Activated CD8-positive, alpha-beta T cell treated with anti-CD3 and anti-CD28 coated beads for 36 hours (primary cell): Measurements from ENCODE around the gene CD9. TPM values are rescaled to one million over a fixed set of nuclear protein-coding genes. Genes with fewer than 3 reads are reported as not detected.
A peak's percentile ranks its signal among the peaks of the same experiment; 100 is the strongest.

Source experiments
- ATAC-seq: fragments of 200-7000 bp; cut with Tn5 transposase; one replicate; pipeline ENCODE4 v1.10.0; 2021; ENCODE audit warnings: mild to moderate bottlenecking, moderate library complexity
- CTCF ChIA-PET: fragments of 350-600 bp; sonication (Branson Sonifier 250); formaldehyde crosslinking; loops from one replicate; lab custom pipeline; 2021; ENCODE audit warnings: antibody characterized with exemption; lab: Charles Lee
- POLR2A ChIA-PET: fragments of 350-600 bp; sonication (Branson Sonifier 250); formaldehyde crosslinking; loops from one replicate; lab custom pipeline; 2021; ENCODE audit warnings: antibody characterized with exemption; lab: Charles Lee
- DNase-seq: peaks from one replicate; pipeline ENCODE4 v3.0.0-alpha.2; 2020
- H3K27ac Mint-ChIP-seq: one replicate; pipeline ENCODE4 v1.8.0; 2021; ENCODE audit warnings: mild to moderate bottlenecking, mixed read lengths
- H3K27me3 Mint-ChIP-seq: one replicate; pipeline ENCODE4 v1.8.0; 2021; ENCODE audit warnings: mixed read lengths
- H3K36me3 Mint-ChIP-seq: one replicate; pipeline ENCODE4 v1.8.0; 2021; ENCODE audit warnings: low read depth, mixed read lengths
- H3K4me1 Mint-ChIP-seq: one replicate; pipeline ENCODE4 v1.8.0; 2021; ENCODE audit warnings: low read depth, mixed read lengths
- H3K4me3 Mint-ChIP-seq: one replicate; pipeline ENCODE4 v1.8.0; 2021; ENCODE audit warnings: mild to moderate bottlenecking, moderate library complexity, mixed read lengths
- H3K9me3 Mint-ChIP-seq: one replicate; pipeline ENCODE4 v1.8.0; 2021; ENCODE audit warnings: mixed read lengths
- intact Hi-C: fragments of 100-400 bp; cut with micrococcal nuclease; formaldehyde crosslinking; loops from one replicate; pipeline ENCODE4 v1.10.0; 2022
- total RNA-seq, 2 experiments: library from RNA; stranded (reverse); gene quantifications; one replicate each; pipeline ENCODE4 v1.2.3, GENCODE V29; 2021
- TF ChIP-seq, protein P1 (sequence below): fragments of 200-600 bp; IDR thresholded peaks from one replicate; pipeline ENCODE4 v1.8.0; 2022; ENCODE audit warnings: antibody characterized with exemption, mild to moderate bottlenecking

The CD9 gene
- total RNA-seq, 2 experiments from 2014 or later: 9.1 to 9.2 TPM

- TF ChIP-seq, protein P1, sequence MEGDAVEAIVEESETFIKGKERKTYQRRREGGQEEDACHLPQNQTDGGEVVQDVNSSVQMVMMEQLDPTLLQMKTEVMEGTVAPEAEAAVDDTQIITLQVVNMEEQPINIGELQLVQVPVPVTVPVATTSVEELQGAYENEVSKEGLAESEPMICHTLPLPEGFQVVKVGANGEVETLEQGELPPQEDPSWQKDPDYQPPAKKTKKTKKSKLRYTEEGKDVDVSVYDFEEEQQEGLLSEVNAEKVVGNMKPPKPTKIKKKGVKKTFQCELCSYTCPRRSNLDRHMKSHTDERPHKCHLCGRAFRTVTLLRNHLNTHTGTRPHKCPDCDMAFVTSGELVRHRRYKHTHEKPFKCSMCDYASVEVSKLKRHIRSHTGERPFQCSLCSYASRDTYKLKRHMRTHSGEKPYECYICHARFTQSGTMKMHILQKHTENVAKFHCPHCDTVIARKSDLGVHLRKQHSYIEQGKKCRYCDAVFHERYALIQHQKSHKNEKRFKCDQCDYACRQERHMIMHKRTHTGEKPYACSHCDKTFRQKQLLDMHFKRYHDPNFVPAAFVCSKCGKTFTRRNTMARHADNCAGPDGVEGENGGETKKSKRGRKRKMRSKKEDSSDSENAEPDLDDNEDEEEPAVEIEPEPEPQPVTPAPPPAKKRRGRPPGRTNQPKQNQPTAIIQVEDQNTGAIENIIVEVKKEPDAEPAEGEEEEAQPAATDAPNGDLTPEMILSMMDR: no peak
- ChIA-PET POLR2A (no interaction called here), CTCF (interaction anchor here (5.7 to 8.9 kb wide), 2 partner anchors 83 to 92 kb away, joined by 89 to 160 read pairs; no protein-coding TSS in a partner anchor)
- H3K27ac Mint-ChIP-seq: no peak overlapping the region
- intact Hi-C loops: no loop called here
- H3K9me3 Mint-ChIP-seq: no peaks in the 10 kb centered on the region
- H3K4me1 Mint-ChIP-seq: peaks cover 25% of the 10 kb centered on the region
- ATAC-seq (no peak), DNase-seq (no peak)
- H3K4me3 Mint-ChIP-seq: no peak overlapping the region
- peaks cover 6% of the 10 kb centered on the region for H3K27me3 Mint-ChIP-seq
- no peaks in the 10 kb centered on the region for H3K36me3 Mint-ChIP-seq
These were observed 7.4 kb upstream of the CD9 start for GRCh38 chr12:6192604-6193380.

- Mint-ChIP-seq H3K9me3 (no peaks in the 10 kb centered on the region), H3K27me3 (peaks cover 9% of the 10 kb centered on the region)
- CTCF ChIA-PET: interaction anchor here (1.7 to 8.9 kb wide), 3 partner anchors 67 to 91 kb away, joined by 8 to 160 read pairs (median 89); no protein-coding TSS in a partner anchor
These were observed 6.1 kb upstream of the CD9 start for GRCh38 chr12:6193853-6194815.

DNA sequence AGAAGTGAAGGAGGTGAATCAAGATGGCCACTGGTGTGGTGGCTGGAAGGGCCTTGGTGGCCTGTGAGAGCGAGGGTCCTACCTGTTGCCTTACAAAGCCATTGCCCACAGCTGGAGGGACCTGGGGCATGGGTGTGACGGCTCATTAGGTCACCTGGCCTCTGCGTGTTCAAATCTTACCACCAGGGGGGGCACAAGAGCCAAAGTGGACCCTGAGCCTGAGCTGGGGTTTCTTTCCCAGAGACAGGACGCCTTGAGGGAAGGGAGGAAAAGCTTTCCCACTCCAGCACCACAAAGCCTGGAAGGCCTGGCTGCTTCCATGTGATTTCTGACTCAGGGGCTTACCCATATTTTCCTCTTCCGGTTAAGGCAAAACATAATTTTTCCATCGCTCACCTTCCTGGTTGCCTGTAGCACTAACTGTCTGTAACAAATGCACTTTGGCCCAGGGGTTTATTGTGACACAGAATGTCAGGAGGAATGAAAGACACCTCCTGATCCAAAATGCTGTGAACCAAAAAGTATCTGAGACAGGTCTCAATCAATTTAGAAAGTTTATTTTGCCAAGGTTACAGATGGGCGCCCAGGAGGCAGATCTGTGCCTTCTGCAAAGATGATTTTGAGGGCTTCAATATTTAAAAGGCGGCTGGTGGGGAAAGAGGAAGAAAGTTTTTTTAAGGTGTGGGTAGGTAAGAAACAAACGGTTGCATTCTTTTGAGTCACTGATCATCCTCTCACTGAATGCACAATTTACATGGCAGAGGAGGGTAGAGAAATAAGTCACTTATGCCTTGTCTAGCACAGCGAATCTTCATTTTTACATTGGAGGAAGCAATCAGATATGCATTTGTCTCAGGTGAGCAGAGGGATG lies 4.3 kb upstream of the CD9 start:
- CTCF ChIA-PET: interaction anchor here (0.5 to 8.9 kb wide), 54 partner anchors 9 to 208 kb away, joined by 3 to 160 read pairs (median 4); no protein-coding TSS in a partner anchor
- intact Hi-C loops: no loop called here
- no peaks in the 10 kb centered on the region for H3K9me3 Mint-ChIP-seq
- peaks cover 7% of the 10 kb centered on the region for H3K27me3 Mint-ChIP-seq
- POLR2A ChIA-PET: interaction anchor here (0.6 to 0.7 kb wide), 2 partner anchors 48 to 82 kb away, joined by 3 read pairs; no protein-coding TSS in a partner anchor
- peak; percentile 85 for DNase-seq
- TF ChIP-seq, protein P1: peak; percentile 79
- peaks cover 21% of the 10 kb centered on the region for H3K4me1 Mint-ChIP-seq
- peak overlapping the region; percentile 9 for H3K27ac Mint-ChIP-seq
- peak; percentile 83 for ATAC-seq
- no peak overlapping the region for H3K4me3 Mint-ChIP-seq
- H3K36me3 Mint-ChIP-seq: no peaks in the 10 kb centered on the region

More at GRCh38 chr12:6193853-6194815, 6.1 kb upstream of the CD9 start:
- Mint-ChIP-seq H3K4me3 (no peak overlapping the region), H3K4me1 (peaks cover 26% of the 10 kb centered on the region), H3K27ac (no peak overlapping the region), H3K36me3 (no peaks in the 10 kb centered on the region)
- DNase-seq (peak; percentile 17), ATAC-seq (peak; percentile 25)
- POLR2A ChIA-PET: interaction anchor here (0.6 kb wide), 1 partner anchor 1901 kb away, joined by 3 read pairs; no protein-coding TSS in a partner anchor
- intact Hi-C loops: no loop called here
- TF ChIP-seq, protein P1: no peak

GRCh38 chr12:6198051-6198450 lies 2.1 kb upstream of the CD9 start:
- POLR2A ChIA-PET: no interaction called here
- TF ChIP-seq, protein P1: no peak
- CTCF ChIA-PET: interaction anchor here (1.1 to 8.9 kb wide), 4 partner anchors 15 to 124 kb away, joined by 3 to 89 read pairs (median 39); no protein-coding TSS in a partner anchor
- Mint-ChIP-seq H3K4me3 (no peak overlapping the region), H3K27me3 (peaks cover 18% of the 10 kb centered on the region), H3K36me3 (no peaks in the 10 kb centered on the region), H3K4me1 (peaks cover 23% of the 10 kb centered on the region), H3K9me3 (no peaks in the 10 kb centered on the region), H3K27ac (no peak overlapping the region)
- DNase-seq: no peak
- intact Hi-C loops: loop anchor here (2.0 kb wide), 1 partner anchor 87 kb away; no protein-coding TSS in a partner anchor
- no peak for ATAC-seq
